GM21723 (cell line): ENCODE results near the gene CRELD2.

ENCODE experiments used
- ATAC-seq: cut with Tn5 transposase; IDR thresholded peaks from one replicate; pipeline ENCODE4 v1.9.1; 2021; ENCODE audit warnings: mild to moderate bottlenecking, moderate library complexity; ENCODE audit not compliant: unreplicated experiment

CRELD2 gene

DNA sequence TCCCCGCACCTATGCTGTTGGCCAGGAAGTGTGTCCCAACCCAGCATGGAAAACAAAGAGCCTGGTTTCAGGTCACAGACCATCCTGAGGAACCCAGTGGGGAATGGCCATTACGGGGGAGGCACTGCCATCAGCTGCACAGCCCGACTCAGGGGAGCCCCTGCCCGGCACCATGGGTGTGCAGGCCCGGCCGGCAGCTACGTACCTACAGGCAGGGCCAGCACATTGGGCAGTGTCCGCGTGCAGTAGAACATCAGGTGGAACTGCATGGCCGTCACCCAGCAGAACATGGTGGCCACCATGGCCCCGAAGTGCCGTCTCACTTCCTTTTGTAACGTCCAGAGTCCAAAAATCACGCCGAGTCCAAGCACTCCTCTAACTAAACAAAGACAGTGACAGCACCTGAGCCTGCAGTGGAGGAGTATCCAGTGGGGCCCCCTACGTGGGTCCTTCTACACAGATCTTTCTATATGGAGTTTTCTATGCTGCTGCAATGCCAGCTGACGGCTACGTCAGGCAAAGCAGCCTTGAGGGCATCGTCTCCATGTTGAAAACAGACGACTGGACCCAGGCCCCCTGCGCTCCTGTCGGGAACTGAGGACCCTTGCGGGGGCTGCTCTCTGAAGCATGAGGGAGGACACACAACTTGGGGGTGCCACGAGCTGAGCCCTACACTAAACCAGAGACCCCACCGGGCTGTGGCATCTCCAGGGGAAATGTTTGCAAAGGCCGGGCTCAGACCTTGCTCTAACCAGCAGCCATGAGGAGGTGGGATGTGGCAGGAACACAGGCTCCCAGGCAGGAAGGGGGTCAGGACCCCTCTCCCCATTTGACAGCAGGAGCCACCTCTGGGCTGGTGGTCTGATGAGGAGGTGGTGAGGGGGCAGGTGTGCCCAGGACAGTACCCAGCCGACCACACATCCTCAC, 7.9 kb upstream of the CRELD2 start:
- no peak for ATAC-seq

DNA sequence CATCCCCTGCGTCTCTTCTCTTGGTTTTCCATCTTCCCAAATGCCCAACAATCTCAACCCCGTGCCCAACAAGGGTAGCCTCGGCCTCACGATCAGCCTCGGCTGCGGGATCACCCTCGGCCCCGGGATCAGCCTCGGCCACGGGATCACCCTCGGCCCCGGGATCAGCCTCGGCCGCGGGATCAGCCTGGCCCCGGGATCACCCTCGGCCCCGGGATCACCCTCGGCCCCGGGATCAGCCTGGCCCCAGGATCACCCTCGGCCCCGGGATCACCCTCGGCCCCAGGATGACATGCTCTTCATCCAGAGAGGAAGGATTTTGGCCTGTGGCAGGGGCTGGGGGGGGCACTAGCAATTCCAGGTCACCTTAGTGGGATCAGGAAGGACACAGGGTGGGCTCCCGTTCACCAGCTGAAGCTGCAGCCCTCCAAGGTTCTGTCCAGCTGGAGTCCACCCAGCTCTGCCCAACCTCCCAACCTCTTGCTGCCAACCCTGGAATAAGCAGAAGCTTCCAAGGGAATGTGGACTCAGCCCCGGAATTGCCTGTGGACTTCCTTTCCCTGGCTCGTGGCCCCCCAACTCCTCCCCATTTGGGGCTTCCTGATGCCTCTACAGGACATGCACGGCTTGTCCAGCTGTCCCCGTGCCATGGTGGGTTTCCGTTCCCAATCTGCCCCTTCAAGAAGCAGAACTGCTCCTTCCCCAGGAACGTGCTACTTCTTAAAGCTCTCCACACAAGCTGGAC, 6.4 kb upstream of the CRELD2 start:
- no peak for ATAC-seq

DNA sequence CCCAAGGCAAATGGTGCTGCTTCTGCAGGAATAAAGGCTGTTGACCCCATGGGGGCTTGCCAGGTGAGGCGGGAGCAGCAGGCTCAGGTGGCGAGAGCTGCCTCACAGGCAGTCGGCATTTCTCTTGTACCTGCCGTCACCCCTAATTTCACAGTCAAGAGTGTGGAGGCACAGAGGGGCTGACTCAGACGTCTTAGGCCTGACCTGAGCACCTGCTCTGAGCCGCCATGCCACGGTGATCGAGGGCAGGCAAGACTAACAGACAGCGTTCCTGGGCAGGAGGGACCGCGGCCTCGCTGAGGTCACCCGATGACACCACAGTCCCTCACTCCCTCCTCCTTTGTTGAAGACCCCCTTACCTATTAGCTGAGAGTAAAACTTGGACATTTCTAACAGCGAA, 5.4 kb upstream of the CRELD2 start:
- no peak for ATAC-seq

DNA sequence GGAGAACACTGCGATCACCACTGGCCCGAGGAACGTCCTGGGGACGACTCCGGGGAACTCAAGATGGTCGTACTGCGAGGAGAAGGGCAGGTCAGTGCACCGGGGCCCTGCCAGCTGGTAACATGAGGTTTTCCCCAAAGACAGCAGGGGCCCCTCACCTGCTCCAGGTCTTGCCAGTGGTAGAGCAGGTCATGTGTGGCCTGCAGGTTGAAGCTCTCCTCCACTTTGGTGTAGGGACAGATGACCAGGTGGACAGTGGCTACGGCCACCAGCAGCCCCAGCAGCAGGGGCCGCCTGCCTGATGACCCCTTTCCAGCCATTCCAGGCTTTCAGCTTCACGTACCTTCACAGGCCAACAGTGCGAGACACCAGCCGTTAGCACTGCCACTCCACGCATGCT, 5.0 kb upstream of the CRELD2 start:
- no peak for ATAC-seq

DNA sequence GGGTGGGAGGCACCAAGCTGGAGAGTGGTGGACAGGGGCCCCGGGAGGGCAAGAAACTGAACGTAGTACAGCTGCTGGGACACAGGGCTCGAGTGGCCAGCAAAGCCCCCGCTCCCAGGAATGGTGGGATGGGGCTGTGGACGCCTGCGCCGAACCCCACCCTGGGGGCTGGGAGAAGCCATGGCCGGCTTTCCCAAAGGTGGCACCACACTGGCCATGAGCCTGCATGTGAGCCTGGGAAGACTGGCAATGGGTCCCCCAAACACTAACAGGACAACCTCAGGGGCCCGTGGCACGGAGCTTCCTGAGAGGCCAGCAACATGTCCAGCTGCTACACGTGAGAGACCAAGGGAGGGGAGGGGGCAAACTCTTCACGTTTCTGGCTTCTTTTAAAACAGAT, 4.2 kb upstream of the CRELD2 start:
- no peak for ATAC-seq

DNA sequence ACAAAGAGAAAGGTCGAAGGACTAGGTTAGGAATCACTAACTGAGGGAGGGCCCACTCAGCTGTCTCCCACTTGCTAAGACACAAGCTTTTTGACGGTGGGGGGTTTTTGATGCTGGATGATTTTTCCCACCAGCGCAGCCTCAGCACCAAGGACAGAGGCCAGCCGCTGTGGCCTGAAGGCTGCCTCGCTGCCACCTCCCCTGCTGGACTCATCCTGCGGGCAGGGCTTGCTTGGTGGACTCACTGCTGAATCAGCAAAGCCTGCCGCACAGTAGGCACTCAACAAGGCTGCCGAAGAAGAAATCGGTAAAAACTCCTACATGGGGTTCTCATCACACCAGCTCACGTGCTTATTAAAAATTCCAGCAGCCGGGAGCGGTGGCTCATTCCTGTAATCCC, 2.8 kb upstream of the CRELD2 start:
- ATAC-seq, result no peak

DNA sequence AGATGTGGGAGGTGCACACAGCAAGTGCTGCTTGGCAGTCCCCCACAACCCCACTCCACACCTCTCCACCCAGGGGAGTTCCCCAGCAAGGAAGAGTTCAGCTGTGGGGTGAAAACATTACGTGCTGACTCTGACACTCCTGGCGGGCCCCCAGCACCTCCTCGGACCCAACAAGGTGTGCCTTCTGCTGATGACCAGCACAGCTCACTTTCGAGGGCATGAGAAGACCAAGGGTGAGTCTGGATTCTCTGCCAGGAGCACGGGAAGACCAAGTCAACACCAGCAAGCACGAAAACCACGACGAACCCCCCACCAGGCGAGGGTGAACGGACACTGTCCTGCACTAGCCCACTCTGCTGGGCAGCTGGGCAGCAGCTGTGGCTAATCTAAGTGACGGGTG, 1.6 kb upstream of the CRELD2 start:
- no peak for ATAC-seq

DNA sequence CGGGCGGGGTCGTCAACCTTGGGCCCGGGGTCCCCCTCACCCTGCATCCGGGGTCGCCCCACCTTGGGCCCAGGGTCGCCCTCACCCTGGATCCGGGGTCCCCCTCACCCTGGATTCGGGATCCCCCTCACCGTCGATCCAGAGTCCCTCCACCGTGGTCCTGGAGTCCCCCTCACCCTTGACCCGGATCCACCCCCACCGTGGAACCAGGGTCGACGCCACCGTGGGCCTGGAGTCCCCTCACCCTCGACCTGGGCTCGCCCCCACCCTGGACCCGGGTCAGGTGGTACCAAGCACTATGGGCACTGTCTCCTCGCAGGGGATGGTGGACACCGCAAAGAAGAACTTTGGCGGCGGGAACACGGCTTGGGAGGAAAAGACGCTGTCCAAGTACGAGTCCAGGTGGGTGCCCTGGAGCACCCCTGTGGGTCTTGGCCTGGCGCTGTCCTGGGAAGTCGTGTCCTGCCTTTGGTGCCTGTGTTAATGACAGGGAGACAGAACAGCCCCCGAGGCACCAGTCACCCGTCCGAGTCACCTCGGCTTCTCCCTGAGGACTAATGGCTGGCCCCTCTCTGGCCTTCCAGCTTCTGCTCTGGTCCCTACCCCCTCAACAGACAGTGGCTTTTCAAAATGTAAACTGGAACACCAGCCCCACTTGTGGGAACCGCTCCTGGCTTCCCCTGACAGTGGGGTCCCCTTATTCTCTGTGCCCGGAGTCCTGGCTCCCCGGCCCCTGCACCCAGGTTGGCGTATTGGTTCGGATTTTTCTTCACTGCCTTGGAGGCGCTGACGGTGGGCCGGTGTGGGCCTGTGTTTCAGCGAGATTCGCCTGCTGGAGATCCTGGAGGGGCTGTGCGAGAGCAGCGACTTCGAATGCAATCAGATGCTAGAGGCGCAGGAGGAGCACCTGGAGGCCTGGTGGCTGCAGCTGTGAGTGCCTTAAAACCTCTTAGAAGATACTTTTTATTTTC, 762 bp downstream of the CRELD2 start:
- peak; percentile 4 for ATAC-seq

DNA sequence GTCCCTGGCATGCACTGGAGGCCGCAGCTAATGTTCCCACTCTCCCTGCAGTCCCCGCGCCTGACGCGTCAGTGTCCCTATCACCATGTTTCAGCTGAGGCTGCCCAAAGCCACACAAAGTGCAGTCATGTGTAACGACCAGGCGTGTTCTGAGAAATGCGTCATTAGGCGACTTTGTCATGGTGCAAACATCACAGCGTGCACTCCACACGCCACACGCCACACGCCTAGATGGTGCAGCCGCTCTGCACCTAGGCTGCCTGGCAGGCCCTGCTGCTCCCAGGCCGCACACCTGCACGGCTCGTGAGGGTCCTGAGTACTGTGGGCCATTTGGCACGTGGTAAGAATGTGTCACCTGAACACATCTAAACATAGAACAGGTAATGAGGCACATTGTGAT, 2.4 kb downstream of the CRELD2 start:
- no peak for ATAC-seq

DNA sequence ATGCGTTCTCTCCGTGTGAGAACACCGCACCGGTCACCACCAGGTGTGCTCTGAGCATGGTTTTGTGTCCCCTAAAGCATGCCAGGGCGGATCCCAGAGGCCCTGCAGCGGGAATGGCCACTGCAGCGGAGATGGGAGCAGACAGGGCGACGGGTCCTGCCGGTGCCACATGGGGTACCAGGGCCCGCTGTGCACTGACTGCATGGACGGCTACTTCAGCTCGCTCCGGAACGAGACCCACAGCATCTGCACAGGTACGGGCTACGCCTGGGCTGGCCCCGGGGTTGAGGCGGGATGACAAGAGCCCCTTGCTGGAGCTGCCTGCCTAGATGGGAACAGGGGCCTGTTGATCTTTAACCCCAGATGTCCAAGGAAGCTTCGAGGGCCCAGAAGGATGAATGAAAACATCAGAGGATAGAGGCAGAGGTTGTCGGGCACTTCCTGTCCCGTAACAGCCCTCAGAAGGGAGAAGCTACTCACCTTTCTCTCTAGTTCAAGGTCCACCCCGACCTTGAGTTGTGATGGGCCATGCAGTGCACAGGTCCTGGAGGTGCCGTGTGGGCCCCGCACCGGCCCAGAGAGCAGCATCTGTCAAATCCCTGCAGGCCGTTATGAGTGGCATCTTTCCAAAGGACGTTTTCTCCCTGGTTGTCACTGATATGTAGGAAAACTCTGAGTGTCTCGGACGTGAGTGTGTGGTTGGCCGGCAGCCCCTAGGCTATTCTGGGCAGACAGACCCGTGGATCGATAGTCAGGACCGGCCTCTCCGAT, 3.3 kb downstream of the CRELD2 start:
- no peak for ATAC-seq

DNA sequence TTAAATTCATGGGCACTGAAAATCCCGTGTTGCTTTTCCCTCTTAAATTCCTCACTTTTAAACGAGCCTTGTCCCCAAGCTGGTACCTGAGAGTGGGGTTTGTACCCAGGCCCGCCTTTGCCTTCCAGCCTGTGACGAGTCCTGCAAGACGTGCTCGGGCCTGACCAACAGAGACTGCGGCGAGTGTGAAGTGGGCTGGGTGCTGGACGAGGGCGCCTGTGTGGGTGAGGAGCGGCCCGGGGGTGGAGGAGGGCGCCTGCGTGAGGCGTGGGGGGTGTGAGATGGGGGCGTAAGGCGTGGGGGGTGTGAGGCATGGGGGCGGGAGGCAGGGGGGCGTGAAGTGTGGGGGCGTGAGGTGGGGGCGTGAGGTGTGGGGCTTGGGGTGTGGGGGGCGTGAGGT, 4.0 kb downstream of the CRELD2 start:
- ATAC-seq, result no peak

DNA sequence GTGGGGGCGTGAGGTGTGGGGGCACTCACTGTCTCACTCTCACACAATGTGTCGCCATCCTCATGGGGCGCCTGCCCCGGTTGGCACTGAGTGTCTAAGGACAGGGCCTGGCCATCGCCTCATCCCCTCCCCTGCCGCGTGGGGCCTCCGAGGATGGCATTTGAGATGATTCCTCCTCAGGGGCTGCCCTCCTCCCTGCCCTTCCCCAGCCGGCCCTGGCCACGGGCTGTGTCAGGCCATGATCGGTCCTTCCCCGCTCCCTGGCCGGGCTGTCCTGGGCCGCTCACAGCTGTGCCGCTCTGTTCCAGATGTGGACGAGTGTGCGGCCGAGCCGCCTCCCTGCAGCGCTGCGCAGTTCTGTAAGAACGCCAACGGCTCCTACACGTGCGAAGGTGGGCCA, 4.5 kb downstream of the CRELD2 start:
- ATAC-seq, result no peak

DNA sequence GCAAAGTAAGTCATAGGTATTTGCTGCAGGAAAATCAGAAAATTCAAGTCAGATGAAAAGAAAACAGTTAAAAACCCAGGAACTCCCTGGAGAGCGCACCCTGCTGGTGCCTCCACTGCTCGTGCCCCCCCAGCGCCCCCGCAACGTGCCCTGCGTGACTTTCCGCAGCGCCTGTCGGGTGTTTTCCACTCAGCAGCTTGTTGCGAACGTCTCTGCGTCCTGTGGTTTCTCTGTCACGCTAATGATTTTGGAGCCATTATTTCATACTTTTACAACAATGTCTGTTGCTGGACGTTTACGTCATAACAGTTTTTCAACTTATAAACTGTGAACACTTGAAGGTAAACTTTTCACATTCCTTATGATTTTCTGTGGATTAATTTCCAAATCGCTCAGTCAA, 5.0 kb downstream of the CRELD2 start:
- ATAC-seq, result no peak

DNA sequence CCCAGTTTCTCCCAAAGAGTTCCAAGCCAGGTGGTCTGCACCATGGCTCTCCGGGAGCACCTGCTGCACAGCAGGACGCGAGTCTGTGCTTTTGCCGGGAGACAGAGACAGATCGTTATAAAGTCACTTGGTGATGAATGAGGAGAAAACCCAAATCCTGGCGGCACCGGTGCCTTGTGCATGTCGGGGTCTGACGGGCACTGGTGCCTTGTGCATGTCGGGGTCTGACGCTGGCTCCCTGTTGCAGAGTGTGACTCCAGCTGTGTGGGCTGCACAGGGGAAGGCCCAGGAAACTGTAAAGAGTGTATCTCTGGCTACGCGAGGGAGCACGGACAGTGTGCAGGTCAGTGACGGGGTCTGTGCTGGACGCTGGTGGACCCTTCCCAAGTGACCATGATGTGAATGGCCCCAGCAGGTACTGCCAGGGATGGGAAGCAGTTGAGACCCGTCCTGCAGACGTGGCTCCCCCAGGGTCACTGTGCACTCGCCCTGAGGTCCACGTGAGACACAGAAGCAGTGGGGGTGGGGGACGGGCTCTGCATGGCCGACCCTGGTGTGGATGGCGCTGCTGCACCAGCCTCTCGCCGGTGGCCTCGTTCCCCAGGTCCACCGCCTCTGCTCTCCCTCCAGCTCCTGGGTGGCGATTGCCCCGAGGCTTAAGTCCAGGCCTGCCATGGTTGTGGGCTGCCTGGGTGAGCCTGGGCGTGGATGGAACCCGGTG, 5.8 kb downstream of the CRELD2 start:
- no peak for ATAC-seq

DNA sequence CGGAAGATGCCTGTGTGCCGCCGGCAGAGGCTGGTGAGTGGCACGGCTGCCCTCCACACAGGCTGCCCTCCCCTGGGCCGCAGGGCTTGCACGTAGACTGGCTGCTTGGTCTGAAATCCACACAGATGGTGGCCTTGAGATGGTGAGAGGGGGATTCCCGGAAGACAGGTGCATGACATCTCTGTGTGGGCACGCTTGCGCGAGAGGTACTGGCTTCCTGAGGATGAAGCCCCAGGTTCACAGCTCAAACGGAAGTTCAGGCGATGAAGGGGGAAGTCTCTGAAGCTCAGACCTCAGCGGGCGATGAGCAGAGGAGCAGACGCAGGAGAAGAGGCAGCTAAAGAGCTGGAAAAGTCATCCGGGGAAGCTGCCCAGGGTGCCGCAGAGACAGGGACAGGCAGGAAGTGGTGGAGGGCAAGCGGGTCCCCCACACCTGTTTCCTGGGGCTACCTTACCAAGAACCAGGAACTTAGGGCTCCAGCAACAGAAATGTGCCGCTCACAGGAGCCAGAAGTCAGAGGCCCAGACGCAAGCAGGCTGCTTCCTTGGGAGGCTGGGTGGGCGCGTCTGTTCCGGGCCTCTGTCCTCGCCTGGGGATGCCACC, 7.2 kb downstream of the CRELD2 start:
- no peak for ATAC-seq

DNA sequence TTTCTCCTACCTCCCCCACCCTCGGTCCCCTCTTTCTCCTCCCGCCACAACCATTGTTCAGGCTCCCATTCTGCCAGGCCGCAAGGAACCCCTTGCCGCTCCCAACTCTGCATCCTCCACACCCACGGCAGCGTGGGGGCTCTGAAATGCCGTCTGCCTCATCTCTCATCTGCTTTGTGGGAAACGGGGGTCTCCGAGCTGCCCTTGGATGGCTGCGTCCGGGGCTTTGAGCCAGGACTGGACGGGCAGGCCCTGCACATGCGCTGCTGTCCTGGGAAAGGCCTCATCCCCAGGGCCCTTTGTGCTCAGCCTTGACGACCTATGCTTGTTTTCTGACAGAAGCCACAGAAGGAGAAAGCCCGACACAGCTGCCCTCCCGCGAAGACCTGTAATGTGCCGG, 8.5 kb downstream of the CRELD2 start:
- no peak for ATAC-seq

DNA sequence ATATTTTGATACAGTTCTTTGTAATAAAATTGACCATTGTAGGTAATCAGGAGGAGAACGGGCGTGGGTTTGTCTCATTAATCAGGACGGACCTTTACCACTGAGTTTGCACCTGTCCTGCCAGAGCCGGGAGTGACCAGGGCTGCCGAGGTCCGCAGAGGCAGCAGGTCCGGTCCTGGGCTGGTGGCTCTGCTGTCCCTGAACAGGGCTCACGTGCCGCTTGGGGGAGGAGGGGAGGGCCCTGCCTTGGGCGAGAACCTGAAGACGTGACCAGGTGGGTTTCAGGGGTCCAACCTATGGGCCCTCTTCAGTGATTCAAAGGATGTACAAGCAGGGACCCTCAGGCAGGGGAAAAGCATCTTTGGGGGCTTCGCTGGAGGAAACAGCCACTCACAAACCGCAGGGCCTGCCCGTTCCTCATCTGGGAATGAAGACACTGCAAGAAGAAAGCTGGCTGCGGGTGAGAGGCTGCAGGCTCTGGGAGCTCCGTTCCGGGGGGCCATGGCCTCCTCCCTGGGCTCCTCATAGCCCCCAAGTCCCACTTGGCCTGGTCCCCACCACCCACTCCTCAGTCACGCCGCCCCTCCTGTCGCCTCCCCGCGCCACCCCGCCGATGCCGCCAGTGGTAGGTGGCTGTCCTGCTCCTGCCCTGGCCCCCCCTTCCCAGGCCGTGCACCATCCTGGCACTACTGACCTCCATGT, 9.2 kb downstream of the CRELD2 start:
- no peak for ATAC-seq

DNA sequence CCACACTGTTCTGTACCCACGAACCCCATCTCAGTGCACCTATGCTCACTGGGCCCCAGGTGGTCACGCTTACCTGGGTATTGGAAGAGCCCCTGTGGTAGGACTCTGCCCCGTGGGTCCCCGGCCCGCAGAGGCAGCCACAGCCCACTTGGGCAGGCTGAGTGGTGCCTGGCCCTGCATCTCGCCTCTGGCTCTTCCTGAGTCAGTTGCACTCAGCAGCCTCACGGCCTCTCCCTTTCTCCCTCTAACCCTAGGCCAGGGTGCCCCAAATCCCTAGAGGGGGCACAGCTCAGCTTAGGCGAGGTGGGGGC, 9.7 kb downstream of the CRELD2 start:
- no peak for ATAC-seq
